ENCODE measurements around the gene ADAMTS12.

- no peak for TF ChIP-seq CTCF (conservative IDR thresholded peaks at IDR 0.05)
- no peak for TF ChIP-seq ZFX (IDR thresholded peaks at IDR 0.05)
These were observed 41.6 kb downstream of the ADAMTS12 start for GRCh38 chr5:33850100-33850594.
